ENCODE measurements around the gene D2HGDH. TPM values are rescaled to one million over a fixed set of nuclear protein-coding genes. Genes with fewer than 3 reads are reported as not detected.

D2HGDH gene
- total and polyA plus RNA-seq, 9 of the 15 experiments (the other 6 are each of a cell fraction or from before 2014, with no cell fraction given): 0.39 to 30.8 (median 10.3) TPM

DNA sequence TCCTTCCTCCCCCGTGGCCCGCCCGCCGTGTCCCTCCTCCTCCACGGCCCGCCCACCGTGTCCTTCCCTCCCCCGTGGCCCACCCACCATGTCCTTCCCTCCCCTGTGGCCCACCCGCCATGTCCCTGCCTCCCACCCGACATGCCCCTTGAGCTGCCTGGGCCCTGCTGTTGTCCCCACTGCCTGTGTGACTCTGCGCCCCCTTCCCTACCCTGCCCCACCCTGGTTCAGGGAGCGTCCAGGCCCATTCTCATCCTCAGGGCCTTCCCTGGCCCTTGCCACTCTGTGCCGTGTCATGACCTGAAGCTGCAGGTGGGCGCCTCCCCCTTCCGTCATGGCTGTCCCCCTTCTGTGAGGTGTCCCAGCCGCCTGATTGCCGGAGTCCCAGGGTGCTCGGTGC lies 20.7 kb downstream of the D2HGDH start:
- Histone ChIP-seq H2AFZ (ENCODE audit: low read depth, low read length) (no peak overlapping the region), H3K4me2 (ENCODE audit: insufficient read depth, low read length) (no peak overlapping the region), H3K27ac (ENCODE audit: extremely low read depth, low read depth, low read length) (no peak overlapping the region), H3K4me3 (no peak overlapping the region), H3K27me3 (ENCODE audit: control insufficient read depth in 2 of 2, insufficient read depth in 2 of 2, low read length in 2 of 2) (no peaks in the 10 kb centered on the region), H3K9me1 (ENCODE audit: control insufficient read depth, insufficient read depth, low read length) (no peaks in the 10 kb centered on the region), H4K20me1 (replicated peaks; ENCODE audit: control insufficient read depth, insufficient read depth, low read length) (no peaks in the 10 kb centered on the region), H3K4me1 (replicated peaks in 1 of 2; ENCODE audit: control insufficient read depth in 2 of 2, insufficient read depth in 2 of 2, low read length in 2 of 2) (no peaks in the 10 kb centered on the region; a peak in 1 of 5 replicates), H3K79me2 (ENCODE audit: control insufficient read depth, insufficient read depth, low read length) (no peaks in the 10 kb centered on the region), H3K36me3 (ENCODE audit: control insufficient read depth, insufficient read depth, low read length) (peaks cover 57% of the 10 kb centered on the region; the same call in 2 of the 3 replicates), H3K9me3 (replicated peaks; ENCODE audit: control insufficient read depth, insufficient read depth, low read depth, low read length) (no peaks in the 10 kb centered on the region), H3K9ac (ENCODE audit: insufficient read depth in 1 of 2, low read depth in 2 of 2, low read length in 2 of 2) (no peak overlapping the region)
- 90% methylated on average over 2 of the region's 18 CpGs for WGBS (ENCODE audit: insufficient coverage, low coverage, missing lambda C conversion rate)
- no peak for FAIRE-seq
- TF ChIP-seq RAD21 (CRISPR knock-in tag; conservative IDR thresholded peaks at IDR 0.05 in 1 of 2, IDR thresholded peaks at IDR 0.05 in 1 of 2) (no peak), GABPA (tag; conservative IDR thresholded peaks at IDR 0.05; ENCODE audit: low read depth) (no peak), MTA2 (IDR thresholded peaks at IDR 0.05; ENCODE audit: low read depth) (no peak), KAT7 (CRISPR knock-in tag; IDR thresholded peaks at IDR 0.05; ENCODE audit: borderline replicate concordance) (no peak)
- no peak for ATAC-seq
- BruUV-seq (replicated peaks): no TSS peak
- CTCF ChIA-PET (ENCODE audit: low intra/inter-chr PET ratio): no interaction called here
- in situ Hi-C loops (cut with MboI): no loop called here
- intact Hi-C loops (cut with micrococcal nuclease): no loop called here
- POLR2A ChIA-PET: no interaction called here
- no peak for DNase-seq (ENCODE audit: extremely low read depth in 1 of 4, low spot score in 3 of 4)

DNA sequence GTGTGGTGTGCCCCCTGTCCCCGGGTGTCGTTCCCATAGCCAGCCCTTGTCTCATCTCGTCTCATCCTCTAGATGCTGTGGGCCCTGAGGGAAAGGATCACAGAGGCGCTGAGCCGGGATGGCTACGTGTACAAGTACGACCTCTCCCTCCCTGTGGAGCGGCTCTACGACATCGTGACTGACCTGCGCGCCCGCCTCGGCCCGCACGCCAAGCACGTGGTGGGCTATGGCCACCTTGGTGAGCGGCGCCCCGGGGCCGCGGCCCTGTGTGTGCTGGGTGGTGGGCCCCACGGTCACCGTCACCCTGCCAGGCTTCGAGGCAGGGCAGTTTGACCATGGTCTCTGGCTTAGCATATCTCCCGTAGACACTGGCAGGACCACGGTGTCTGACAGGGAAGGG lies 21.3 kb downstream of the D2HGDH start:
- ATAC-seq (no peak), DNase-seq (ENCODE audit: extremely low read depth in 1 of 4, low spot score in 3 of 4) (no peak), FAIRE-seq (no peak)
- WGBS (ENCODE audit: insufficient coverage, low coverage, missing lambda C conversion rate): 96% methylated on average over 8 of the region's 27 CpGs
- BruUV-seq (replicated peaks): no TSS peak
- ChIA-PET POLR2A (no interaction called here), CTCF (ENCODE audit: low intra/inter-chr PET ratio) (no interaction called here)
- no peak for TF ChIP-seq KLF1 (tag; IDR thresholded peaks at IDR 0.05)
- TF ChIP-seq, protein P1, sequence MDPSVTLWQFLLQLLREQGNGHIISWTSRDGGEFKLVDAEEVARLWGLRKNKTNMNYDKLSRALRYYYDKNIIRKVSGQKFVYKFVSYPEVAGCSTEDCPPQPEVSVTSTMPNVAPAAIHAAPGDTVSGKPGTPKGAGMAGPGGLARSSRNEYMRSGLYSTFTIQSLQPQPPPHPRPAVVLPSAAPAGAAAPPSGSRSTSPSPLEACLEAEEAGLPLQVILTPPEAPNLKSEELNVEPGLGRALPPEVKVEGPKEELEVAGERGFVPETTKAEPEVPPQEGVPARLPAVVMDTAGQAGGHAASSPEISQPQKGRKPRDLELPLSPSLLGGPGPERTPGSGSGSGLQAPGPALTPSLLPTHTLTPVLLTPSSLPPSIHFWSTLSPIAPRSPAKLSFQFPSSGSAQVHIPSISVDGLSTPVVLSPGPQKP (CRISPR knock-in tag; IDR thresholded peaks at IDR 0.05): no peak
- TF ChIP-seq, protein P2, sequence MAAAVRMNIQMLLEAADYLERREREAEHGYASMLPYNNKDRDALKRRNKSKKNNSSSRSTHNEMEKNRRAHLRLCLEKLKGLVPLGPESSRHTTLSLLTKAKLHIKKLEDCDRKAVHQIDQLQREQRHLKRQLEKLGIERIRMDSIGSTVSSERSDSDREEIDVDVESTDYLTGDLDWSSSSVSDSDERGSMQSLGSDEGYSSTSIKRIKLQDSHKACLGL (CRISPR knock-in tag; IDR thresholded peaks at IDR 0.05; ENCODE audit: borderline replicate concordance, poor library complexity, severe bottlenecking): no peak
- no peak for TF ChIP-seq THRAP3 (IDR thresholded peaks at IDR 0.05; ENCODE audit: borderline replicate concordance)
- TF ChIP-seq HEY1 (CRISPR knock-in tag; IDR thresholded peaks at IDR 0.05; ENCODE audit: borderline replicate concordance): no peak
- TF ChIP-seq NCOA2 (IDR thresholded peaks at IDR 0.05; ENCODE audit: partially characterized antibody in 2 of 2): no peak
- no peak for TF ChIP-seq JUN (IDR thresholded peaks at IDR 0.05; ENCODE audit: borderline replicate concordance, low read depth, low read length)
- TF ChIP-seq JUN (CRISPR knock-in tag; IDR thresholded peaks at IDR 0.05; ENCODE audit: borderline replicate concordance): no peak
- no peak for TF ChIP-seq FOS (IDR thresholded peaks at IDR 0.05; ENCODE audit: extremely low read depth, insufficient read length)
- TF ChIP-seq CBX5 (IDR thresholded peaks at IDR 0.05; ENCODE audit: borderline replicate concordance, low read depth): no peak
- H3K79me2 ChIP-seq (ENCODE audit: control insufficient read depth, insufficient read depth, low read length): no peaks in the 10 kb centered on the region
- in situ Hi-C loops (cut with MboI) (no loop called here), intact Hi-C loops (cut with micrococcal nuclease) (no loop called here)
- H3K9me1 ChIP-seq (ENCODE audit: control insufficient read depth, insufficient read depth, low read length): no peaks in the 10 kb centered on the region
- no peaks in the 10 kb centered on the region for H3K27me3 ChIP-seq (ENCODE audit: control insufficient read depth in 2 of 2, insufficient read depth in 2 of 2, low read length in 2 of 2)
- no peaks in the 10 kb centered on the region for H3K9me3 ChIP-seq (replicated peaks; ENCODE audit: control insufficient read depth, insufficient read depth, low read depth, low read length)
- H3K4me1 ChIP-seq (replicated peaks in 1 of 2; ENCODE audit: control insufficient read depth in 2 of 2, insufficient read depth in 2 of 2, low read length in 2 of 2): no peaks in the 10 kb centered on the region; a peak in 1 of 5 replicates
- no peak overlapping the region for H3K9ac ChIP-seq (ENCODE audit: insufficient read depth in 1 of 2, low read depth in 2 of 2, low read length in 2 of 2)
- no peak overlapping the region for H3K27ac ChIP-seq (ENCODE audit: extremely low read depth, low read depth, low read length)
- no peak overlapping the region for H3K4me2 ChIP-seq (ENCODE audit: insufficient read depth, low read length)
- no peaks in the 10 kb centered on the region for H4K20me1 ChIP-seq (replicated peaks; ENCODE audit: control insufficient read depth, insufficient read depth, low read length)
- H2AFZ ChIP-seq (ENCODE audit: low read depth, low read length): no peak overlapping the region
- H3K4me3 ChIP-seq: no peak overlapping the region
- peaks cover 63% of the 10 kb centered on the region; the same call in 2 of the 3 replicates for H3K36me3 ChIP-seq (ENCODE audit: control insufficient read depth, insufficient read depth, low read length)
